NCI-H82 (cell line): ENCODE measurements around the gene SIGLEC6.
A peak's percentile ranks its signal among the peaks of the same experiment; 100 is the strongest.

ENCODE experiments used
- DNase-seq: peaks from one replicate; lab custom pipeline; 2025; lab: John Stamatoyannopoulos, UW

SIGLEC6 gene

DNA sequence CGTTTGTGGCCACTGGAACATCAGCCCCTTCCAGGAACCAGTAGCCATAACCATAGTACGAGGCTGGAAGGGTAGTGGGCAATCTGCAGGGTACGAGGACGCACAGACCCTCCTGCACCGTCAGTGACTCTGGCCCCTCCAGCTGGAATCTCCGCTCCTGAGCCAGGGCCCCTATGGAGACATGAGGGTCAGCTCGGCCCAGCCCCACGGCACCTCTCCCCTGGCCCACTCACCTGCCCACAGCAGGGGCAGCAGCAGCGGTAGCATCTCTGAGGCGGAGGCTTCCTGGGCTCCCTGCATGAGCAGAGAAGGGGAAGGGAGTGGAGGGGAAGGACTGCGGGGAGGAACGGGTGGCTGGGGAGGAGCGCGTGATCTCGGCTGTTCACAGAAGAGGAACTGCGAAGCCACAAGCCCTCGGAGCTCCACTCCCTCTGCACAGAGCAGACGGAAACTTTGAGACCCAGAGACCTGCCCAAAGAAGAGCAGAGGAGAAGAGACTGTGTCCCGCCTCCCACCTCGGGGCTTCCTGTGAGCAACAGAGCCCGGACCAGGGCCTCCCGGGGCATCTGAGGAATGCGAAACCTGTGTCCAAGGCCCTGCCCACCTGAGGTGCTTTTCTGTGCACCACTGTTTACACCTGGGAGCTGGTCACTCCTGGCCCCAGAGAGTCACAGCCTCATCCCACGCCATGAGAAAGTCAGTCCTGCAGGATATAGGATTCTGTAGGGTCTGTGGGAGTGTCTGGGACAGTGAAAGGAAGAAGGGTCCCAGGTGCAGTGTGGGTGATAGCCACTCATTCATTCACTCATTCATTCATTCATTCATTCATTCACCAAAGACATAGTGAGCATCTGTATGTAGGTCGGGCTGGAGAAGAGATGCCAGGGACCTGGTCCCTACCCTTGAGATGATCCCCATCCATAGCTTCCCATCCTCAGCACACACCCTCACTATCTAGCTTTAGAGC is at the start of gene SIGLEC6:
SIGLEC6 (minus strand) TSS at position 322 of the 967 bp plus-strand sequence; CDS start at position 300, 22 bp downstream.
- no peak for DNase-seq

DNA sequence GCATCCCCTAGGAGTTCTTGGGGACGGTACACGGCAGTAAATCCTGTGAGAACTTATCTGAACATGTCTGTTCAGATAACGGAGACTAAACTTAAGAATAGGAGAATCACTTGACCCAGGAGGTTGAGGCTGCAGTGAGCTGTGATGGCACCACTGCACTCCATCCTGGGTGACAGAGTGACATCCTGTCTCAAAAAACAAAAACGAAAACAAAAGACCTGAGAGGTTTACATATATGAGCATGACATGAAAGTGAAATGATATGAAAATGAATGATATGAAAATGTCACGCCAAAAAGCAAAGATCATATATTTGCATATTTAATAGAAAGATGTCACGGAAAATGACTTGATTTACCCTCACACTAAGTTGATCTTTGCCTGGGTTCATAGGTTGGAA is 45.4 kb upstream of the SIGLEC6 start:
- no peak for DNase-seq

DNA sequence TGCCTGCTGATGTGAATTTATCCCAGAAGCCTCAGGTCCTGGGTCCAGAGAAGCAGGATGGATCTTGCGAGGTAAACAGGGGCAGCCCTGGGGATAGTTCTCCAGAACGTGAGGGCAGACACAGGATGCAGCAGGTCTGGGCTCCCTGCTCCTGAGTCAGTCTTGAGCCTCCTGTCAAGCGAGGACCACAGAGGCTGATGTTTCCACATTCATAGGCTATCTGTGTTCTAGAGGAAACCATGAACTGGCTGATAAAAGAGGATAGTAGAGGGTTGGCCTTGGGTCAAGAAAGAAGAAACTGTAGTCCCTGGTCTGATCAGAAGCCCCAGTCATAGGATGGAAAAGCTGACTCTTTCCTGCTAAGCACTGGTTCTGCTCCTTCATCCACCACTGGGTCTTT is 41.9 kb upstream of the SIGLEC6 start:
- DNase-seq, result no peak

DNA sequence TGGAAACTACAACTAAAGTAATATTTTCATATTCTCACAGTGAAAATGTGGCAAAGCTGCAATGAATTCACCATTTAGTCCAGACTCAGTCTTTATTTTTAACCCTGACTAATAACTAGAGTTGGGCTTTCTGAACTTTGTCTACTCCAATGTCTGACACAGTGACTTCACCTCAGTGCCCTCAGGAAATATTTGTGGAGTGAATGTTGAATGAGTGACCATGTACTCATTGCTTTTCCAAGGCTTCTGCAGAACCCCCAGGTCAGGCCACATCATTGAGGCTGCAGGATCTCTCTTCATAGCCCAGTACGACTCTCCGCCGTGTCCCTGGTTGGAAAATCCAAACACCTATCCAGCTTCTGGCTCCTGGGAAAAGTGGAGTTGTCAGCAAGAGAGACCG is 41.4 kb upstream of the SIGLEC6 start:
- DNase-seq, result no peak

DNA sequence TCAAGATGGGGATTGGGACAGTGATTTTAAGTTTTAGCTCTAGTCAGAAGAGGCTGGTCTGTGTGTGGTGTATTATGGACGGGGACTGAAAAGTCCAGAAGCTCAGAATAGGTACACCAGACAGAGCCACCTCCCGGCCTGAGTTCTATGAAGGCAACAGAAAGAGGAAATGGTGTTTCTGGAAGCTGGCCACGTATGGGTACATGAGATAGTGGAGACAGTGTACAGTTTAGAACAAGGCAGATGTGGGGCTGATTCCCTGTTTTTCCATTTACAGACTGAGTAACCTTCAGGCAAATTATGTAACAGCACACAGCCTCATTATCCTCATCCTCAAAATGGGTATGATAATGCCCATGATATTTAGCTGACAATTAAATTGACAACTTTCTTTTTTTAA is 40.9 kb upstream of the SIGLEC6 start:
- no peak for DNase-seq

DNA sequence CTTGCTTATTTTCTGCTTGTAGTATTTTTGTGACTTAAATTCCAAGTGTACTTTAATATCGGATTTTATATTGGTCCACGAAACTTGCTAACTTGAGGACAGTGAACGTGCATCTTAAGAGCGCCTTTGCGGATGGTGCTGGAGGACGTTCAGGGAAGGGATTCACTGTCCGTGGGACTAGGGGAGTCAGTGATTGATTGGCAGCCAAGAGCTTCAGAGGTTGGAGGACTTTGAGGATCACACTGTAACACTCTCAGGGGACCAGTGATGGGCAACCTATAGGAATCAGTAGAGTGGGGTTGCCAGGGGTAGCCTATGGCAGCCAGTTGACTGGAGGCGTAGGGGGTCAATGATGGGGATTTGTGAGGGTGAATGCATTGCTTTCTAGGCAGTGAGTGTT is 40.1 kb upstream of the SIGLEC6 start:
- DNase-seq, result peak; percentile 24

DNA sequence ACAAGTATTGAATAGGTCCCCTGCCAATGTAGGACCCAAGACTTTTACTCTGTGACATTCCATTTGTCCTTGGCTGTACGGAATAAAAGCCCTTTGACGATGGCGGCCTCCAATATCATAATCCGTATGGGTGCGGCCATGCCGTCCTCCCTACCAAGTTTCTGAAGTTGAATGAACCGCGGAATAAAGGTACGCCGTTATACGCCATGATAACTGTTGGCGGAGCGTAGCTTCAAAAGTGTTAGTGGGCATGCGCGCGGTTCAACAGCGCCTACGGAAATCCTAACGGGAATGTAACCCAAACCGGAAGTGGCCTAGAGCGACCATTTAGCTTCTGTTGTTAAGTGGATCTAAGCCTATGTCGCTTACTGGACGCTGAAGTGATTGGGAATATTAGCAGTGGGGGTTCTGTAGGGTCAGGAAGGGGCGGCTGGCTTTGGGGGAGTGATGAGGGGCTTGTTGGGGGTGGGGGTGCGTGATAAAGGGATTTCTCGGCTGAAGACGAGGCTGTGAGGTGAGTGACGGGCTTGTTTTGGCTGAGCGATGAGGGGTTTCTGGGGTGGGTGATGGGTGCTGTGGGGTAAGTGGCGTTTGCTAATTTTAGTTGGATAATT is 39.6 kb upstream of the SIGLEC6 start, which contains the start of gene ZNF175:
ZNF175 (plus strand) TSS at position 322 of the 614 bp plus-strand sequence. CDS start 2,047 bp downstream, outside the sequence.
- peak; percentile 98 for DNase-seq

DNA sequence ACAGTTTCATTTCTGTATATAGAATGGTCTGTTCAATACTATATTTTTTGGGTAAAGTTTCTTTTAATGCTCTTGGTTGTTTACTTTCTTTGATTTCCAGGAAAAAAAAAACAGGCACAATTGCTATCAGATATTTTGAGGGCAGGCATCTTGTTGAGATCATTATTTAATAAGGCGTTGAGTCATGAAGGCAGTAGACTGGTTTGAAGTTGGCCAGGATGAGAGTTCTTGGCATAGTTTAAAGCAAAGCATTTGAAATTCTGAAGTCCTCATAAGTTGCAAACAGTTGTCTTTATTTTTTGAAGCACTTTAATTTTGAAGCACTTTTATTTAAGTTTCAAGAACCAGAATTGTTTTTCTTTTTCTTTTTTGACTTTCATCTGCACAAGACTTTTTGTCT is 37.0 kb upstream of the SIGLEC6 start:
- no peak for DNase-seq

DNA sequence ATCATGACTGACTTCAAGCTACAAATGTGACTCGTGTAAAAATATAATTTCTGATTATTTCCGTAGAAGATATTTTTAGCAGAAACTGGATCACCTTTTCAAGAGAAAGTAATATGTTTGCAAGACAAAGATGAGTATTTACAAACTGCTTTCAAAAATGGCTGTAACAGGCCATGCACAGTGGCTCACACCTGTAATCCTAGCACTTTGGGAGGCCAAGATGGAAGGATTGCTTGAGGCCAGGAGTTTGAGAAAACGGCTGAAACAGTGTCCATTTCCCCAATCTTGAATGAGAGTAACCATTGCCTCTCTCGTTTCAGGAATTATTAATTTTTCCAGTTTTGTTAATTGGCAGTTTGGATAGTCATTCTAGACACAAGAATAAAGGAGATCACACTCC is 36.1 kb upstream of the SIGLEC6 start:
- no peak for DNase-seq

DNA sequence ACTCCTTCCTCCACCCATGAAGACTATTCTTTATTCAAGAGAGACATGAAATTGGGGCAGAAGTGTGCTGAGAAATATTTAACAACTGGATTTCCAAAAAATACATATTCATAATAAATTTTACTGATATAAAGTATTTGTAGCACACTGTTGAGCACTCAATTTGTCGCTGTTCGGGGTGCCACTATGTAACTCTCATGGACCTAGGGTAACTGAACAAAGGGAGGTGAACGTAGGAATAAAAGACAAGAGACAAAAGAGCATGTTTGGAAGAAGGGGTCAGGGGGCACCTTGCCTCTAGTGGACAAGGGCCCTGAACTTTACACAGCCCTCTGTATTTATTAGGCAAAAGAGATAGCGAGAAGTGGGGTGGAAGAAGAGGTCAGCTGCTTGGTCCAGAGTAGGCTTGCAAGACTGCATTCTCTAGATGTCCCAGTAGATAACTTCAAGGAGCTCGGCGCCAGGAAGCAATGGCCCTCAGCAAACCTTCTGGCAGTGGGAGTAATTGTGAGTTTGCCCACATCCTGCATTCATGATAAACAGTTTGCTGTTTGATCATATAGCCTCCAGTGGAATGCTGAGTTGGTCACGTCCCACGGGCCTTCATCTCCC is 35.1 kb upstream of the SIGLEC6 start:
- no peak for DNase-seq

DNA sequence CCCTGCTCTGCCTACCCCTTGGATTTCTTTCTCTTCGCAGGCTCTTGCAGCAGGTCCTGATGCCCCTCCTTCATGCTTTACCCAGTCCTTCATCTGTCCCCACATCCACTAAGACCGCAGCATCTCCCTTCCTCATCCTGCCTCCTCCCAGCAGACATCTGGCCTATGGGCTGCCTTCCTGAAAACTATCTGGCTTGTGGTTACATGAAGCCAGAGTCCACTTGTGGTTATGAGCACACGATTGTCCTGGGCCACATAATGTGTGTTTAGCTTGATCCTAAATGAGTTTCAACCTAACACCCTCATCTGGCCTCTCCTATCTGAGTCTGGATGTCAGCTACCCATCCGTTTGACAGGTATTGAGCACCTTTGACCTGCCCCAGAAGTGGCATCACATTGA is 34.1 kb upstream of the SIGLEC6 start:
- no peak for DNase-seq

DNA sequence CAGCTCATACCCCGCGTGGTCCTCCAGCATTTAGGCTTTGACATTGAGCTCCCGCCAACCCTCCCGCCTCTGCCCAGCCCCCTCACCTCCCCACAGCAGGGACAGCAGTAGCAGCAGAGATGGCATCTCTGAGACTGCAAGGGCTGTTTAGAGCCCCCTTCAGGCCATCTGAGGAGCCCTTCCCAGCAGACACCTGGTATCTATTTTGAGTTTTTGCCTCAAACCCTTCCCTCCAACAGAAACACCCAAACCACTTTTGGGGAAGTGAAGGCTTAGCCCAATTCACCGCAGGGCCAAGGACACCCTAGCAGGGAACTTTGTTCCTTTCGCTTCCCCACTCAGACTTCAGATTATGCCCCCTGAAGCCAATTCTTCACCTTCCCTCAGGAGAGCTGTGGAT is 33.3 kb upstream of the SIGLEC6 start:
- DNase-seq, result no peak

DNA sequence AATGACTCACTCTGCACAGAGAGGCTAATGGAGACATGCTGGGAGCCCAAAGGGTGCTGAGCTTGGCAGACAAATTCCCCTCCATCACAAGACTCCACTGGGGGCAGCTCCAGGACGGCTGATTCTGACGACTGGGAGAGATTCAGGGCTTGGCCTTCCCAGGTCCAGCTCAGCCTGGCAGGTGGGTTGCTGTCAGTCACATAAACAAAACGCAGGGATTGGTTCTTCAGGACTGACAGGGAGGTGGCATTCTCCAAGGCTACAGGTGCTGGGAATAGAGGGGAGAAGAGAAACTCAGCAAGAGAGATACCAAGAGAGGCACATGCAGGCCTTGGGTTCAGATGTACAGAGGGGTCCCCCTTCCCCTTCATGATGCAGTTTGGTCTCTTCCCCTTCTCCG is 28.9 kb upstream of the SIGLEC6 start:
- no peak for DNase-seq

DNA sequence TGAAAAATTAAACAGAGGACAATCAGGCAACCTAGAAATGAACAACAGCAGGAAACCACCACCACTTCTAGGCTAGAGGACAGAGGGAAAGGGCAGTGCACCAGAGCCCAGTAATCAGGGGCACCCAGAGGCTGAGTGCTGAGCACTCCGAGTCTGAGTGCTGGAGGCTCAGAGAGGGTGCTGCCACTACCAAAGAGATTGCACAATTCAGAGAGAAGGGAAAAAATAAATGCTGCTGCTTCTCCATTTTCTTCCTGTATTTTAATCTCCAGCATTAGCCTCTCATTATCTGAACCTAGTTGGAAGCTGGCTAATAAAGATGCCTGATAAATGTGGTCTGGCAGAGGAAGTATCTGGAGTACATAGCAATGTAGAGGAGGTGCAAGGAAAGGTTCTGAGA is 27.8 kb upstream of the SIGLEC6 start:
- no peak for DNase-seq

DNA sequence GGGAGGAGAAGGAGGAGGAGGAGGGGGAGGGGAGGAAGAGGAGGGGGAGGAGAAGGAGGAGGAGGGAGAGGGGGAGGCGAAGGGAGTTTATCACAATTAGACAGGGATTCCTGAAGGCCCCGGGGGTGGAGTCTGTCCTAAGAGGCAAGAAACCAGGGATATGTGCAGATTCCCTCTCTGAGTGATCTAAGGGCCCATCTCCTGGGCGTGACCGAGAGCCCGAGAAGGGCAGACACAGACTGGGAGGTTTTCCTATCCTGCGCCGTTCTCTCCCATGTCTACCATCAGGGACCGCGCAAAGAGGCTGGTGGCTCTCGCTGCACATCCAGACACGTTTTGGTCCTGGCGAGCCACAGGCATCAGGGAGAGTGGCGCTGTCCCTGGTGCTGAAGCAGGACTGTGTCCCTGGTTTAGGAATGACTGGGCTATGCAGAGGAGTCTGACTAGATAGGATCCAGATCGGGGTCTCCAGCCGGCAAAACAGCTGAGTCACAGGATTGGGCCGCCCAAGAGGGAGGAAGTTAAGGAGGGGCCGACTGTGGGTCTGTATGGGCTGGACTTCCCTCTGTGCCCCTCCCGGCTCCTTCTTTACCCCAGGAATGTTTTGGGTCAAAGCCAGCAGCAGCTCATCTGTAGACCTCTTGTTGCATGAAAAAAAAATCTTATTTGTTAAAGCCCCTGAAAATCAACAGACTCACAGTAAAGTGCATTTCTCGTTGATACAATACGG is 21.7 kb upstream of the SIGLEC6 start:
- peak; percentile 54 for DNase-seq

DNA sequence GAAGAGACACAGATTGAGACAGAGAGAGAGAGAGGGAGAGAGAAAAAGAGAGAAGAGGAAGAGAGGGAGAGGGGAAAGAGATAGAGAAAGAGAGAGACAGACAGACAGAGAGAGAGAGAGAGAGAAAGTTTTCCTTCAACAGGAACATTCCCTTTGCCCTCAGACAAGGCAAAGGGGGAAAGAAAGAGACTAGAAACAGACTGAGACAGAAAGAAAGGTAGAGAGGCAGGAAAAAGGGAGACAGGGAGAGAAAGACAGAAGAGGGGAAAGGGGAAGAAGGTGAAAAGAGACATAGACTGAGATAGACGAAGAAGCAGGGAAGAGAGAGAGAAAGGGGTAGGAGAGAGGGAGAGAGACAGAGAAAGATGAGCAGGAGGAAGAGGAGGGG is 21.1 kb upstream of the SIGLEC6 start:
- DNase-seq, result no peak

DNA sequence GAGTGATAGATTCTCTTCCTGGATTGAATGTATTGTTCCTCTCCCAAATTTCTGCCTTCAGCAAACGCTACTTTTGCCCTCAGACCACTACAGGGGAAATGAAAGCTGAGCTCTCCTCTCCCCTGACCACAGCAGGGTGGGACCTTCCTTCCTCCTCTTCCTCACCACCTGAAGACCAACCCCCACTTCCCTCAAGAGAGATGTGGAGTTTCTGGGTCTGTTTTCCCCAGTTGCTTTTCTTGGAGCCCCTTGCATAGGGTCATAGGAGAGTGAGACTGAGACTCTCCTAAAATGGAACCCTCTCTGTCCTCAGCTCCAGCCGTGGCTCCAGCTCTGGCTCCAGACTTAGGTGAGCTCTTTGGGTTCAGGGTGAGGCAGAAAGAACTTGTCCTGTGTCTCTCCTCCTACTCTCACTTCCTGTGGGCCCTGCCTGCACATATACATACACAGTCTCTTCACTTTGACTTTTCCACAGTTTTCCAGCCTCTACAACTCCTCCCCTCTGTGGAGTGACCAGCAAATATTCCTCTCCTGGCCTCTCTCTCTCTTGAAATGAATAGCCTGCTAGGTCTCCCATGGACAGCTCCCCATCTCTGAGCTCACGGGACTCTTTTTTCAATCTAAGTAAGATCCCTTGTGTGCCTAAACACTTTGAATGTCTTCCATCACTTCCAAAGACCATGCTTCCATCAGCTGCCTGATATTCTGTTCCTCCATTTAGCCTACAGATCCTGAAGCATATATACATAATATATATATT is 20.4 kb upstream of the SIGLEC6 start:
- no peak for DNase-seq

DNA sequence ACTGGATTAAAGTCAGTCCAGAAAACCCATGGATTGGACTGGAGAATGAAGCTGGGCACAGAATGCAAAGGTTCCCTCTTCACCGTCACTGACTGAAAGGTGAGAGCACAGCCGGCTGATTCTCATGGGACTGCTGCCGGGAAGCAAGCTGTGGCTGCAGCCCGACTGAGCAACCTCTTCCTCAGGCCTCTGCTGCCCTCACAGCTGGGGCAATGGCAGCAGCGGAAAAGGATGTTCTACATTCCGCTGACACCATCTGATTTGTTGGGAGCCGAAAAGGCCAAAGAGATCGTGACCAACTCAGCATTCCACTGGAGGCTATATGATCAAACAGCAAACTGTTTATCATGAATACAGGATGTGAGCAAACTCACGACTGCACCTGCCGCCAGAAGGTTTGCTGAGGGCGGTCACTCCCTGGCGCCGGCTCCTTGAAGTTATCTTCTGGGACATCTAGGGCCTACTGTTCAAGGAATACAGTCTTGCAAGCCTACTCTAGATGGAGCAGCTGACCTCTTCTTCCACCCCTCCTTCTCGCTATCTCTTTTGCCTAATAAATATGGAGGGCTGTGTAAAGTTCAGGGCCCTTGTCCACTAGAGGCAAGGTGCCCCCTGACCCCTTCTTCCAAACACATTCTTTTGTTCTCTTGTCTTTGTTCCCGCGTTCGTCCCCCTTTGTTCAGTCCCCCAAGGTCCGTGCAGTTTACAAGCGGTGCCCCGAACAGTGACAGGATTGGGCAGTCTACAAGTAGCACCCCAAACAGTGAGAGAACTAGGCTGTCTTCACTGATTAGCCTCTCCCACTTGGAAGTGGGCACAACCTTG is 19.6 kb upstream of the SIGLEC6 start:
- no peak for DNase-seq

DNA sequence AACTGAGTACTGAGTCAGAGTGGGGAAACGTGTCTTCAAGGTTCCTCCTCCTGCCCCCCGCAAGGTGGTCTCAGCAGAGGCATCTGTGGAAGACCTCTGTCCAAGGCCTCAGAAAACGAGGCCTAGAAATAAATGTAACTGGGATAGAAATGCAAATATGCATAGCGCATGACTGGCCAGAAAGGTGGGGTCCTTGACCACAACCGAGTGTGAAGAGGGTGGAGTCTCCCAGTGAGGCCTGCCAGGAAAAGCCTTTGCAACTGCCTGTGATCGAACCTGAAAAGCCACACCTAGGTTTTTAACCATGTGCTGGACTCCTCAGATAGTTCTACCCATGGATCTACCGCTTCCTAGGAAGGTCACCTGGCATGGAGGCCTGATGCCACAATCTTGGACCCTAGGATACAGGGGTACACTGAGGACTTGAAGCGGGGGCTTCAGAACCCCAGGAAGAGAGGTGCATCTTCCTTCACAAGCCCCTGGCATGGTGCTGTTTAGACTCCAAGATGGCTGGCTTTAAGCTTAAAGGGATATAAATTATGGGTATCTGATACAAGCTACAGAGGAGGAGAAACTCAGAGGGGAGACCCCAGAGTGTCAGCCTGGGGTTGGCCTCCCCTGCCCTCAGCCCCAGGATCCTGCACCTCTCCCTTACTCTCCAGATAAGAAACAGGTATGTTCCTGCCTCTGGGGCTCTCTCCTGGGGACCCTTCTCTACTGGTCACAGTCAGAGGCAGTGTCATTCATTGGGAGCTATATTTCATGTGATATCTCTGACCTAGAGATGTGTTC is 18.3 kb upstream of the SIGLEC6 start:
- no peak for DNase-seq

DNA sequence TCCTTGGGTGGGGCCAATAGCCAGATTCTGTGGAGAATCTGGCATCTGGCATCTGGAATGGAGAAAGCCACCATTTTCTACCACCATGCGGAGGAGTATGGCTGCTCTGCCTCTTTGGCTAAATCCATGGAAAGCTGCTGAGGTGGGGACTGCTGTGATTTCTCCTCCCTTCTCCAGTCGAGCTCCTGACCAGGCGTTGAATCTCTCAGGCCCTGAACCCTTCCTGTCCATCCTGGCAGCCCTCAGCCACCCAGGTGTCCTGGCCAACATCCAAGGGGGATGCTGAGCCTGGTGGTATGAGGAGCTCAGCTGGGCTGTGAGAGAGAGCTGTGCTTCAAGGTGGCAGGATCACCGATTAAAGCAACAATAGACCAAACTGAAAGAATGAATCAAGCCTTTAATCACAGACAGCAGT is 17.4 kb upstream of the SIGLEC6 start:
- DNase-seq, result no peak
